Upper lobe of left lung (tissue), 6 donors: ENCODE results near the gene BSX. TPM values are rescaled to one million over a fixed set of nuclear protein-coding genes. Genes with fewer than 3 reads are reported as not detected.

Experiments
- ATAC-seq, 2 donors: fragments of 200-7000 bp; cut with Tn5 transposase; one replicate each; pipeline ENCODE4 v1.9.1; 2022; ENCODE audit warnings: mild to moderate bottlenecking in 2 of 2, moderate library complexity in 2 of 2; ENCODE audit not compliant: low FRiP score in 2 of 2
- DNase-seq, 2 donors: peaks; one replicate each; pipeline ENCODE4 v3.0.0-alpha.2; 2019 to 2020
- H3K27ac ChIP-seq, 4 donors: fragments of 200-600 bp; sonication (generic); one replicate each; pipeline ENCODE4 v1.5.1; 2016 to 2019
- H3K27me3 ChIP-seq, 4 donors: fragments of 200-600 bp; sonication (generic); one replicate each; pipeline ENCODE4 v1.5.1; 2017 to 2019
- H3K36me3 ChIP-seq, 4 donors: fragments of 200-600 bp; sonication (generic); one replicate each; pipeline ENCODE4 v1.5.1; 2016 to 2019
- H3K4me1 ChIP-seq, 4 donors: fragments of 200-600 bp; sonication (generic); one replicate each; pipeline ENCODE4 v1.5.1; 2018 to 2019
- H3K4me3 ChIP-seq, 4 donors: fragments of 200-600 bp; sonication (generic); one replicate each; pipeline ENCODE4 v1.5.1; 2017 to 2019; ENCODE audit warnings: mild to moderate bottlenecking in 2 of 4, moderate library complexity in 1 of 4
- H3K9me3 ChIP-seq, 4 donors: fragments of 200-600 bp; sonication (generic); one replicate each; pipeline ENCODE4 v1.5.1; 2018 to 2019
- EP300 ChIP-seq, 4 donors: sonication (generic); formaldehyde crosslinking; IDR thresholded peaks; one replicate each; pipeline ENCODE4 v1.5.1; 2017; ENCODE audit warnings: antibody characterized with exemption in 4 of 4, control low read depth in 2 of 4
- POLR2A ChIP-seq, 4 donors: fragments of 450-650 bp; IDR thresholded peaks; one replicate each; pipeline ENCODE4 v1.5.1; 2016 to 2017; ENCODE audit warnings: antibody characterized with exemption in 4 of 4, mild to moderate bottlenecking in 2 of 4
- POLR2AphosphoS5 ChIP-seq, 2 donors: sonication (generic); formaldehyde crosslinking; IDR thresholded peaks; one replicate each; pipeline ENCODE4 v1.5.1; 2017; ENCODE audit warnings: antibody characterized with exemption in 2 of 2
- WGBS, 2 donors: methylation state at CpG; one replicate each; pipeline ENCODE4 v1.1.5; 2017 to 2018; 5-methylcytosine and 5-hydroxymethylcytosine counted together
- total RNA-seq, 6 donors: library from RNA; depleted of rRNA in 4 of 6; stranded (reverse); fragments of >200 nt in 4 of 6; gene quantifications; one replicate each; pipeline versions ENCODE4 v1.1.0 to v1.2.1, GENCODE V29; 2016 to 2021
- TF ChIP-seq, protein P1 (sequence below), 6 experiments: fragments of 450-650 bp in 4 of 6; fragments of 200-600 bp in 2 of 6; sonication (generic) in 2 of 6; IDR thresholded peaks; one replicate each; pipeline ENCODE4 v1.5.1; 2016 to 2019; ENCODE audit warnings: antibody characterized with exemption in 6 of 6
- donor health status: DM: no; HTN: no; CAD: no; lungs with moderate emphysema.
- donor health status: DM: no; HTN: yes; CAD: no; lungs with severe emphysema.

Gene BSX
- total RNA-seq, 6 donors from 2014 or later, result not detected

DNA sequence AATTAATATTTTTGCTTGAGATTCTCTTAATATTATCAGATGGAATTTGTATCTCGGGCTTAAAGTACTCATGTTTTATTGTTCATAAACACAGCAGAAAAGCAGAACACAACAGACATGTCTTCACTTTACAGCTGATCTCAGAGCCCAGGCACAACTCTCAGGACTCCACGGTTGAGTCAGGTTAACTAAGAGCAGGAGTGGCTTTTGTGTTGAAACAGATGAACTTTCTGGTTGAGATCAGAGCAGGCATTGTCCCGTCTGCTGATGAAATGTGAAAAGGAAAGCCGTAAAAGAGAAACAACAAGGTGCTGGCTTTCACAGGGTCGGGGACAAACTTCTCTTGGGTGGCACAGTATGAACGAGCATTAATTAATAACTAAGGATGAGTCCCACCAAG is 50.1 kb downstream of the BSX start:
- Histone ChIP-seq H3K36me3 (no peaks in the 10 kb centered on the region), H3K4me1 (no peaks in the 10 kb centered on the region), H3K27me3 (no peaks in the 10 kb centered on the region), H3K9me3 (no peaks in the 10 kb centered on the region), H3K27ac (no peak overlapping the region), H3K4me3 (no peak overlapping the region)
- 79 to 83% methylated on average over 6 of the region's 6 CpGs for WGBS, 2 donors
- no peak for TF ChIP-seq EP300 (IDR thresholded peaks at IDR 0.05)
- TF ChIP-seq, protein P1, sequence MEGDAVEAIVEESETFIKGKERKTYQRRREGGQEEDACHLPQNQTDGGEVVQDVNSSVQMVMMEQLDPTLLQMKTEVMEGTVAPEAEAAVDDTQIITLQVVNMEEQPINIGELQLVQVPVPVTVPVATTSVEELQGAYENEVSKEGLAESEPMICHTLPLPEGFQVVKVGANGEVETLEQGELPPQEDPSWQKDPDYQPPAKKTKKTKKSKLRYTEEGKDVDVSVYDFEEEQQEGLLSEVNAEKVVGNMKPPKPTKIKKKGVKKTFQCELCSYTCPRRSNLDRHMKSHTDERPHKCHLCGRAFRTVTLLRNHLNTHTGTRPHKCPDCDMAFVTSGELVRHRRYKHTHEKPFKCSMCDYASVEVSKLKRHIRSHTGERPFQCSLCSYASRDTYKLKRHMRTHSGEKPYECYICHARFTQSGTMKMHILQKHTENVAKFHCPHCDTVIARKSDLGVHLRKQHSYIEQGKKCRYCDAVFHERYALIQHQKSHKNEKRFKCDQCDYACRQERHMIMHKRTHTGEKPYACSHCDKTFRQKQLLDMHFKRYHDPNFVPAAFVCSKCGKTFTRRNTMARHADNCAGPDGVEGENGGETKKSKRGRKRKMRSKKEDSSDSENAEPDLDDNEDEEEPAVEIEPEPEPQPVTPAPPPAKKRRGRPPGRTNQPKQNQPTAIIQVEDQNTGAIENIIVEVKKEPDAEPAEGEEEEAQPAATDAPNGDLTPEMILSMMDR (IDR thresholded peaks at IDR 0.05), result no peak
- no peak for TF ChIP-seq POLR2AphosphoS5 (IDR thresholded peaks at IDR 0.05)
- no peak for TF ChIP-seq POLR2A (IDR thresholded peaks at IDR 0.05)
- ATAC-seq, result no peak
- no peak for DNase-seq

Other genes starting within 250 kb of the BSX start
- gene CRTAM, start 143.3 kb downstream of the BSX start, total RNA-seq, result 1 to 10 TPM in 5 of 6 donors, not detected in 1; 1.1 to 5.4 (median 2.6) TPM
- 10 to 100 TPM in 2 of 6 donors, 1 to 10 TPM in 4; 5.5 to 20.9 (median 8.8) TPM for gene JHY, start 99.1 kb downstream of the BSX start, total RNA-seq
- gene HSPA8, start 80.3 kb upstream of the BSX start, total RNA-seq, result 100 to 1,000 TPM; 261 to 942 (median 659) TPM
- 10 to 100 TPM in 5 of 6 donors, 1 to 10 TPM in 1; 6.0 to 23.4 (median 15.3) TPM for gene CLMP, start 213.4 kb upstream of the BSX start, total RNA-seq